8988T (cell line): ENCODE data around the gene CABLES1.

ENCODE experiments used
- DNase-seq: peaks from one replicate; pipeline ENCODE4 v3.0.0; 2011

The CABLES1 gene

GRCh38 chr18:23171581-23172156 lies 36.4 kb downstream of the CABLES1 start:
- DNase-seq, result no peak

DNA sequence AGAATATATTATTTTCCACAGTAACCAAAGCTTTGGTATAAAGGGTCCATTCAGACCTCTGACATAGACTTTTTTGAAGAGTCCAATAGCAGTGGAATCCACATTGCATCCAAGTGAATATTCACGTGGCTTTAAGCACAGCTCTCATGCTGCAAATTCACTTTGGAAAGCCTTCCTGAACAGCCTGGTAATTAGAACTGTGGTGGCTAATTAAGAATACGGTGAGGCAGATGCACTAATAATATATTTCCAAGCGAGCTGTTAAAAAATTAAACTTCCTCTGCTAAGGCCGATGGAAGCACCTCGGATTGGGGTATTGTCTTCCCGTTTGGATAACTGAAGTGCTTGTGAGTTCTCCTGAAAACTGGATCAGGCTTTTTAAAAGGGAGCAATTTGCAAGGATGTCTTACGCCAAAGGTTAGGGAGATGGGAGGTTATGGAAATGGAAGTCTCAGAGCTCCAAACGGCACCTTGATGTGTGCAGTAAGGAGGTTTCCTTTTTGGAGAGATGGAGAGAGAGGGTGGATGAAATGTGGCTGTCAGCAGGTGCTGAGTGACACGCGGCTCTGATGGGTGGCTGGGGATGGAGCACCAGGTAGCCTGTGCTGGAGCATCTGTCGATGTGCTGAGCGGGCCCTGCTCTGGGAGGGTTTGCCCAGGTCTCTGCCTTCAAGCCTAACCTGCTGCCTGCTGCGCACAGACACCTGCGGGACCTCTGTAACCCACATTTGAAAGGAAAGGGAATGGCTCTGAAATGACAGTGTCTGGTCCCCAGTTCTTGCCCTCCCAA lies 37.5 kb downstream of the CABLES1 start:
- DNase-seq, result no peak

- DNase-seq, result no peak
Measured at GRCh38 chr18:23173912-23174311, 38.6 kb downstream of the CABLES1 start.

- no peak for DNase-seq
Measured at GRCh38 chr18:23176701-23177432, 41.6 kb downstream of the CABLES1 start.

DNA sequence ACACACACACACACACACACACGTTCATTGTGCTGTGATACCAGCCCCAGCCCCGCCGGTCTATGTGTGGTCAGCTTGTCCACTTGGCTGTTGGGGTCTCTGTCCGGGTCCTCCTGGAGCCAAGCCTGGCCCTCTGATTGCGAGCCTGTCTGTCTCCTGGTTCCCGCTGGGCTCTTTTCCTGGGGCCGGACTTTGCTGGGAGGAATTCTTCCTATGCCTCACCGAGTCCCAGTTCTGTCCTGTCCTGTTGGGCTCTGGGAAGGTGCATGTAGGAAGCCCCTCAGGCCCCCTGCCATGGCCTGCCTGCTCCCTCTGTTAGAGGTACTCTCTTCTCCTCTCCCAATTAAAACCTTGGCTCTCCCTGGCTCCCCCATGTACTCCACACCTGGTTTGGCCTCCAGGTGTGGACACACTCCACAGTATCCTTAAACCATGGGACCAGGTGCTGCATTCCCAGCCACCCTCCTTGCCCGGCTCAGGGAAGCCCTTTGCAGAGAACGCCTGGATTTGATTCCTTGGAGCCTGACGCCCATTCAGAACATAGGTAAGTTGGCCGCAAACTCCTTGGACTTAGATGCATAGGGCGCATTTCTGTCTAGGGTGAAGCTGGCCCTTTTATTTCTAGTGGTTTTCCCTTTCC lies 42.3 kb downstream of the CABLES1 start:
- DNase-seq, result no peak

GRCh38 chr18:23178201-23178600 lies 42.9 kb downstream of the CABLES1 start:
- DNase-seq, result no peak

DNA sequence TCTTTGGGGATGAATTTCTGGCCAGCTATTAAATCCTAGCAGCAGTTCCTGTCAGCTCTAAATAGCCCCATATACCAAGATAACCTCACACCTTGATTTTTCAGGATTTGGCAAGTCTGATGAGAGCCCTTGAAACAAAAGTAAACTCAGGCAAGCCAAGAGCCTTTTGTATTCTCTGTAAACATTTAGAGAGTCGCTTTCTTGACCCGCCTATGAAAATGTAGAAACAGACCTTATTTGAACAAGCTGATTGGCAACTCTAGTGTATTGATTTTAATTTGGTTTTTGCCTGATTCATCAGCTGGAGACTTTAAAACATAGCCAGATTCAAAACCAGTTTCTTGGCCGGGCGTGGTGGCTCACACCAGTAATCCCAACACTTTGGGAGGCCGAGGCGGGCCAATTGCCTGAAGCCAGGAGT lies 43.4 kb downstream of the CABLES1 start:
- no peak for DNase-seq

DNA sequence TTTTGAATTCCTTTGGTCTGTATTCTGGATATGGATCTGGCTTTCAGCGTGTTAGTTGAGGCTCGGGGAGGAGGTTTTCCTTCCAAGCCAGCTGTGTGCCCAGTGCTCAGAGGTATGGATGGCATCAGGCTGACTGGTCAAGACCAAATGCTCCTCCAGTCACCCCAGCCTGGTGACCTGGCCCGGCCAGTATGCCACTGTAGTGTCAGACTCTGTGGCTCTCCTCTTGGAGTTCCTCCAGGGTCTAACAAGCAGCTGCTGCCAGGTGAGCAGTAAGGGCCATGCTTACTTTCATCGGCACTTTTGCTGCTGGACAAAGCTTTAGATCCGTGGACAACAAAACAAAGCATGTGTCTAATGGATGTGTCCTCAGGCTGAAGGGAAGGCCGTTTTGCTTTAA lies 44.1 kb downstream of the CABLES1 start:
- no peak for DNase-seq

GRCh38 chr18:23181547-23181946 lies 46.3 kb downstream of the CABLES1 start:
- no peak for DNase-seq

DNA sequence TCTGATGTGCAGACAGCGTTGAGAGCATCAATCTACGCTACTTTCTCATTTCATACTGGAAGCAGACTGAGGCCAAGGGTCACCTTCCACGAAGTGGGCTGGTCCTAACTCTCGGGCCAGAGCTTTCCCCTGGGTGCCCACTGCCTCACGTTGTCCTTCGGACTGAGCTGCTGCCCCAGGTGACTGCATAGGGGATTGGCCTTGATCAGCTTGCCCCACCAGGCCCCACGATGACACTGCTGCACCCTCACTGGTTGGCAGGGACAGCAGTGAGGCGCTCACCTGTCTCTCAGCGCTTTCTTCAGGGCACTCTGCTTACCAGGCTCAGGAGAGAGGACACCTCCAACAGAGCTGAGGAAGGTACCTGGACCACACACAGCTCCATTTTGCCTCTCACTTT lies 47.3 kb downstream of the CABLES1 start:
- no peak for DNase-seq

DNA sequence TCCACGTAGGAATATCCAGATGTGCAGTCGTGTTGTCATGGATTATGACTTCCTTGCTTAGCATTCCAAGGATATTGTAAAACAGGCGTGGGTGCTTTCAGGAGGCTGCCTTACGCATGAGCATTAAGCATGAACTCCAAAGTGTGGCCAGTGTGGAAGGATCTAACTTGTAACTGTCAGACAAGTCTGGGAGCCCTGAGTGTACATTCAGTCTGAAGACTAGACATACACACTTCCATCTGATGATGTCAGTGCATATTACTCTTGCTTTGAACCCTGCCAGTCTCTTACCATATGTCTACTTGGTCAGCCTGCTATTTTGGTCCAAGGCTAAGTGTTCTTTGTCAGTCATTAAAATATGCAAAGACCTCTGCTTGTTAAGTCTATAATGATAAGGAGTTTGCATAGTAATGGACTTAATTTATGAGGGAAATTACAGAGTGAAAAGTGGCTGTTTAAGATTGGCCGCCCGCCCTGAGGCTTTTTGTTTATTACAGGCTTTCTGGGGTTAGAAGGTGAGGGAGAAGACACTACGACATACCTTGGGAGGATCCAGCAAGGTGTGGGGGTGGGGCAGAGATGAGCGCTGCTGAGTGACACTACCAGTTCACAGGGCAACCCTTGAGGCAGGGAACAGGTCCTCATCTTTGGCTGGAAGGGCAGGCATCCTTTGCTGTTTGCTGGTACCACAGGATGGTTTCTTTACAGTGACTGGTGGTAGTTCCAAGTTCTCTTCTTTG lies 48.3 kb downstream of the CABLES1 start:
- DNase-seq, result no peak

DNA sequence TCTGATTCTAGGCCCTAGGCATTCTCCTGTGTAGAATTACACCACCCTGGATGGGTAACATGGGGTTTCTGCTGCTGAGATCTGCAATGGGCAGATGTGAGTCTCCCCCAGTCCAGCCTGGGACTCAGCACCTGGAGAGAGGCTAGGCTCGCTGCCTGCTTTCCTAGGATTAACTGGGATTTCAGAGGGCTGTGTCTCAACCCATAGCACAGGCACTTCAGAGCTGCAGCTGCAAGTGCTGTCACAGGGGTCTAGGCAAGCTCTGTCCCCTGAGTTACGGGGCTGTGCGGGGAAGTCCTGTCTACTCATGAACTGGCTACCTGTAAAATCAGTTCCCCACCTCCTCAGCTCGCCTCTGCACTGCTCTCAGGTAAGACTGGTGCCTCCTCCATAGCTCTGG lies 51.5 kb downstream of the CABLES1 start:
- DNase-seq, result no peak

- no peak for DNase-seq
Measured at GRCh38 chr18:23188068-23188760, 52.9 kb downstream of the CABLES1 start.

DNA sequence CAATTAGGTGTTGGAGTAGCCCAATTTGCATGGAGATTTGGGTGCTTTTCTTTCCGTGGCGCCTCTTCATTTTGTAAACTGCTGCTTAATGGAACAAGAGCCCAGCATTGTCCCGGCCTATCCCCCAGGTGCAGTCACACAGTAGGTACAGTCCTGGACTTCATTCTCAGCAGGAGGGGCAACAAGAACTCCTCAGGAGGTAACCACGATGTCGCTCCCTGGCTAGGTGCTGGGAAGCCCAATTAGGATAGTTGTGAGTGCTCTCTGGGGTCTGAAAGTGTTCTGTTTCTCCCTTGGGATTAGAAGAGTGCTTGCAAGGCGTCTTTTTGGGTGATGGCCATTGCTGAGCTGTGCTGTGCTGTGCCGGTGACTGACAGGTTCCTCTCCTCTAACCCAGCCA lies 53.8 kb downstream of the CABLES1 start:
- DNase-seq, result no peak

DNA sequence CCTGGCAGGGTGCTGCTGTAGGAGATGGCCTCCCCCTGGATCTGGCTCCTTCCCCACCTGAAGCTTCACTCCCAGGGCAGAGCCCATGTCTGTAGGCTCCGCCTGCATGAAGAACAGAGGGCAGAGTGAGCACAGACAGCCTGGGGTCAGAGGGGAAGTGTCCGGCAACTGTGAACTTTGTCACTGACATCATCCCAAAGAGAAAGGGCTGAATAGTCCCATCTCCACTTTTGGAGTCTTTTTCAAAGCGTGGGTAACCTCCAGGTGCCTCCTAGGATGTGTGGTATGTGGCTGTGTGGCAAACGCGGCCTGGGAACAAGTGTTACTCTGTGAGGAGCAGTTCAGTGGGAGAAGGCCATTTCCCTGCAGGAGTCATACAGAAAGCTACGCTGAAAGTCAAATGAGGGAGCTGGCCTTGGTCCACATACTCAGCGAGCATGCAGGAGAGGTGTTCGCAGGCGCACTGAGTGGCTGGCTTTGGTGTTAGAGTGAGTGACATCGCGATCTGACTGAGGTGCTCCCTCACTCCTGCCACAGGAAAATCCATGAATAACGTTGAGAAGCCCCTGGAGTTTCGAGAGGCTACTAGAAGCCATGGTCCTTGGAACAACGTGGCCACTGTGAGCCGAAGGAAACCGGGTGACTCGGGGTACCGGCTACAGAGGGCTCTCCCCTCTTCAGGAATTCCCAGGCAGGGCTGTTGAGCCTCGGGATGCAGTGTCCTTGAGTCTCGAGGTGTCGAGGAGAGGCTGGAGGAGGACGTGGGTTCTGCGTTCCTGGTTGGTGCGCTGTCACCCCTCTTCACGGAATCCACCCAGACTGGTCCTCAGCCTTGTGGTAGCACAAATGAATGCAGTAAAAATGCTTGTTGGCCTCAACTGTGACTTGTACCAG lies 54.7 kb downstream of the CABLES1 start:
- DNase-seq, result no peak

- DNase-seq, result no peak
Measured at GRCh38 chr18:23191232-23191631, 55.9 kb downstream of the CABLES1 start.

- no peak for DNase-seq
Measured at GRCh38 chr18:23193742-23194141, 58.5 kb downstream of the CABLES1 start.

DNA sequence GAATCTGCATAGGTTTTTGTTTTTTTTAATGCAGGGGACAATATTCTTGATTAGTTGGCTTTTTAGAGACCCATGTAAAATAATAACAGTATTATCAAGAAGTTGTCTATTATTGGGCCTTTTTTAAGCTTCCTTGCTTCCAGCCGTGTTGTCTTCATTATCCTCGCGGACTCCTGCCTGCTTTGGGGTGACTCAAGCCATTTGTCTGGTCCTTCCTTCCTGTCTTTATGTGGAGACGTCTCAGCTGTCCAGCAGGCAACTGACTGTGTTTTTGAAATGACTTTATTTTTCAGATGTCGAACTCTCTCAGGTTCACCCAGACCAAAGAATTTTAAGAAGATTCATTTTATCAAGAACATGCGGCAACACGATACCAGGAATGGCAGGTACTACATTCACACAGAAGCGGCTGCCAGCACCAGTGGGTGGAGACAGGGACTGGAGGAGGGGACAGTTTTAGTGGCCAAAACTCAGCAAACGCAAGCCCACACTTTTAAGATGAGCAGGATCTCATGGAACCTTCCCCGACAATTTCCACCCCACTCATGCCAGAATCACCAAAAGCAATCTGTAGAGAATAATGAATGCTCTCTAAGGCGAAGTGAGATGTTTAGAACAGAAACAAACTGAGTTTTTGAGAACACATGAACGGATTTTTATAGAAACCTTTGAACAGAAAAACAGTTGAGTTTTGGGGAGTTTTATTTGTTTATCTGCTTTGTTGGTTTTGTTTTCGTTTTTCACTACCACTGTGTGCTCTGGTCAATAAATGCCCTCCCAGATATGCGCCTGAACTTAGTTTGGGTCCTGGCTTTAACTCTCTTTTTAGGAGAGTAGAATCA lies 59.1 kb downstream of the CABLES1 start:
- DNase-seq, result no peak

DNA sequence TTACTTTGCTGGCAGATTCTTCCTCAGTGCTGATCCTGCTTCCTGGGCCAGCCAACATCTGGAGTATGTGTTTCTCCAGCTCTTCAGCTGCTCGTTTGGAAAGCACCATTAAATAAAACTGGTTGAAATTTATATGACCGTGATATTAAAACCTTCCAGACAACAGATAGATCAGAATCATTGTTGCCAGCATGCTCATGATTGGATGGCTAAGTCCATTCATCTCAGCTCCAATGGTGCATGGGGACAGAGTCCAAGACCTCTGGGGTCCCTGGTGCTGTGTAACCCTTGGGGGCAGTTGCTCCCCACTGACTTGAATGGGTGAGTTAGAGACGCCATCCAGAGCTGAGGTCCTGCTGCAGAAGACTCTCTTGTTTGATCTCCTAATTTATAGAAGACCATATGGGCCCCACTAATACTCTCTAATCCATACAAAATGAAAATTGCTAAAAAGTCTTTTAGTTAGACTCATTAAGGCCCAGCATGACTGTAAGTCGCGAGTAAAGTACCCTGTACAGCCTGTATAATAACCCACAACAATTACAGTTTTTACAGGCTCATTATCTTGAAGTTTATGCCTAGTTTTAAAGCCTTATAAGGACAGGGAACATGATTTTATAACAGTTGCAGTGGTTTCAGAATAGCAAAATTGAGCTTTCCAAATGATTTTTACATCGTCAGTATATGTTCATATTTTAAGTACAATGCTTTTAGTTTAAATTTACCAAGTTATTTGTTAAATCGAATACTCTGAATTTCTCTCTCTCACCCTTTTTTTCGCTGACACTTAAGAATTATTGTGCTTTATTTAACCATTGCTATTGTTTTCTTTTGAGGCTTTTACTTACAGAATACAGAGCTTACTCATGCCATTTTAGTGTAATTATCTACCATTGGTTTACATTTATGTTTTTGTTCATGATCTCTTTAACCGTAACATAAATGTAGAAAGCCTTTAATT lies 60.0 kb downstream of the CABLES1 start:
- no peak for DNase-seq
